NCI-H2227 (cell line): Measurements from ENCODE around the gene FAM151B.
A peak's percentile ranks its signal among the peaks of the same experiment; 100 is the strongest.
"Not testable (repeated sequence)": the region's sequence is repeated elsewhere in the genome, so short reads cannot be mapped to it uniquely, and the experiment has no call there.

Experiments used
- DNase-seq: peaks from one replicate; lab custom pipeline; 2025; ENCODE audit not compliant: unreplicated experiment; lab: John Stamatoyannopoulos, UW

The FAM151B gene

DNA sequence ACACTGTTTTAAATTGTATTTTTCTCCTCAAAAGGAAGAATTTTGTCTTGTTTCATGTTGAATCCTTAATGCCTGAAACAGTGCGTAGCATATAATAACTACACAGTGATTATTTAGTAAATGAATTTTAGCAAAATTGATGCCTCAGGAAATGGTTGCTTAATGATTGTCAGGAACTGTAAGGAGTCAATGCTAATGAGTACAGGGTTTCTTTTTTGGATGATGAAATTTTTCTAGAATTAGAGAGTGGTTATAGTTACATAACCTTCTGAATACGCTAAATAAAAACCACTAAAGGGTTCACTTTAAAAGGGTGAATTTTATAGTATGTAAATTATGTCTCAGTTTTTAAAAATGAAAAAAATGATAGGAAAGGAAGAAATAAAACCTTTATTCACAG, 14.9 kb downstream of the FAM151B start:
- DNase-seq: no peak

DNA sequence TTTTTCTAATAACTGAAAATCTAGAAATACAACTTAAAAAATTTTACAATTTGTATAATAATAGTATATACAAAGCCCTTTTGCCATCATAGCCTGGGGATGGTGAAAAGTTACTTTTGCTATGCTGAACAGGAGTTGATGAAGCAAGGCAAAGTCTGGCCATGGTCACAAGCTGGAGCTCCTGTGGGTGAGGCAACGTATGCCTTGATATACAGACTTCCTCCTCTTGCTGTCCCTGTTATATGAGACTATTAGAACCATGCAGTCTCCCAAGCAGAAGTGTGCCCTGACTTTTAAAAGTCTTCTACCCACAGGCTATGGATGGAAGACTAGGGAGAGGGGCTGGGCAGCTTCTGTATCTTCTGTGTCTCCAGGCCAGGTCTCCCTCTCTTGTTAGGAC, 15.7 kb downstream of the FAM151B start:
- no peak for DNase-seq

- no peak for DNase-seq
Measured at GRCh38 chr5:80504833-80505232, 16.9 kb downstream of the FAM151B start.

GRCh38 chr5:80507663-80508062, 19.8 kb downstream of the FAM151B start:
- no peak for DNase-seq

GRCh38 chr5:80508844-80509243, 20.9 kb downstream of the FAM151B start:
- DNase-seq: no peak

DNA sequence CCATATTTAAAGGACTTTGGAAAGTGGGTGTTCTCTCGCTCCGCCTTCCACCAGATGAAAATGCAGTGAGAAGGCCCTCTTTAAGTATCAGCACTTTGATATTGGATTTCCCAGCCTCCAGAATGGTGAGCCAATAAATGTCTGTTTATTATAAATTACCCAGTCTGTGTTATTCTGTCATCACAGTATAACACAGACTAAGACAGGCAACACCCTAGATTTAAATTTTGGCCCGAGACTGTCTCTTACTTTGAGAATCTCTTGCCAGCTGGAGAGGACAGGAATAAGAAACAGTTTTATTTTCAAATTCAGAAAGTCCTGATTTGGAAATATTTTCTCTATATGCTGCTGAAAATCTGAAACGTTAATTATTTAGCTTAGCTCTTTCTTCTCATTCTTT, 21.5 kb downstream of the FAM151B start:
- no peak for DNase-seq

GRCh38 chr5:80516826-80517225, 28.9 kb downstream of the FAM151B start:
- DNase-seq: no peak

DNA sequence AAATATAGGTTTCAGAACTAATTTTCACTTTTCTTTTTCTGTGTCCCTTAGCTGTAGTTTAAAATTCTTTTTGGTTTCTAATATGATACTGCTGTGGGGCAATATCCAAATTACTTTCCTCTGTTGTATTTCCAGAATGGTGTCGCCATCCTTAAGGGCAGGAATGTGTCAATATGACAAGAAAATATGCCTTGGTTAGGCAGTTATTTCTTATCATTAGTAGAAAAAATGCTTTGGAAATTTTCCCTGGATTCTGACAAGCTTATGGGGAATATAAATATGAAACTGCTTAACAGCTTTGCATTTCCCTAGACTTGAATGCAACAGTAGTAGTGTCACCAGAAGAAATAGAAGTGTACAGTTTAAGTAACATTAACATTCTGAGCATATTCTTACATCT, 52.8 kb downstream of the FAM151B start:
- no peak for DNase-seq

GRCh38 chr5:80541392-80541791, 53.5 kb downstream of the FAM151B start:
- no peak for DNase-seq

- DNase-seq: no peak
Measured at GRCh38 chr5:80554646-80555045, 66.7 kb downstream of the FAM151B start.

- DNase-seq: no peak
Measured at GRCh38 chr5:80555099-80555498, 67.2 kb downstream of the FAM151B start.

- no peak for DNase-seq
Measured at GRCh38 chr5:80559244-80559643, 71.3 kb downstream of the FAM151B start.

DNA sequence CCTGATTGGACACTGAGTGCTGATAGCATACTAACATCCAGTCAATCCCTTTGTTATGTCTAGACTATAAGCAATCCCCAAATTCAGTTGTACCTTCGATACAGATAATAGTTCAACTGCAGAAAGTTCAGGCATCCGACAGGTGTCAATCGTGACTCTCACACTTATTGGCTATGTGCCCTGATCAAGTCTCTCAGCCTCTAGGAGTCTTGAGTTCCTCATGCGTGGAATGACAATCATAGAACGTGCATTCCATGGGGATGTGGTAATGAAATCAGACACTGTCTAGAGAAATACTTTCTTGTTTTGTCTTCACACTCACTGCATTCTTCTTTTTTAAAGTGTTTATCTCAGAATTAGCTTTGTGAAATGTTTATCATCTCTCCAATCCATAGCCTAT, 77.4 kb downstream of the FAM151B start:
- no peak for DNase-seq

- DNase-seq: no peak
Measured at GRCh38 chr5:80566711-80567259, 78.9 kb downstream of the FAM151B start.

GRCh38 chr5:80568251-80568650, 80.4 kb downstream of the FAM151B start:
- no peak for DNase-seq

- DNase-seq: no peak
Measured at GRCh38 chr5:80569086-80569960, 81.4 kb downstream of the FAM151B start.

DNA sequence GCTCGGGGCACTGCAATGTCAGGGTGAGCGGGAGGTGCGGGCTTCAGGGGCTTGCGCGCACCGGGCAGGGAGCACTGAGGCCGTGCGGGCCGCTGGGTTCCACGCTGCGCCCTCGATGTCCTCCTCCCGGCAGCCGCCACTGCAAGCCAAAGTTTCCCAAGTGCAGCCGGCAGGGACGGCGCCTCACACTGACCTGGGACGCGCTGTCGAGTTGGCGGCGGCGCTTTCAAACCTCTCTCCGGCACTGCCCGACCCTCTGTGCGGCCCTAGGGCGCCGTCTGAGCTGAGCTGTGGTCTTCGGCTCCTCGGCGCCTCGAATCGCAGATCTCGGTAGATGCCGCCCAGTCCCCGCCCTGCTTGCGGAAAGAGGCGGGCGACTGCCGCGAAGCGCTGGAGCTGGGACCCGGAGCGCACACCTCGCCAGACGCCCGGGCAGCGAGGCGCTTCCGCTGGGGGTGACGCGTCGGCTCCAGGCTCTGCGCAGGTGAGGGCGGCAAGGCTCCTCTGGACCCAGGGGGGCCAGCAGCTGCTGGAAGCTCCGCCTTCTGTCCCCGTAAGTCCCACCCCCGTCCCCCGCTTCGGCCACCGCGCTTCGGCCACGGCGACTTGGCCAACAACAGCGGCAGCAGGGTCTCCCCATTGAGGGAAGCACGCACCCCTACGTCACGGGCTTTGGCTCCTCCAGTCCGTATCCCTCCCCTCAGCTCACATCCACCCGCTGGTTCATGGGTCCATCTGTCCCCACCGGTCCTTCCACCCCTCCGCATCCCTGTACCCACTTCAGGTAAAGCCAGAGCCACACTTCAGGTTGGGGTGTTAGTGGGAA, 82.3 kb downstream of the FAM151B start, which contains the start of gene ANKRD34B:
Gene ANKRD34B (minus strand): TSS at position 320 of the 826 bp plus-strand sequence. CDS start 10,261 bp downstream, outside the sequence.
- peak; percentile 41 for DNase-seq

DNA sequence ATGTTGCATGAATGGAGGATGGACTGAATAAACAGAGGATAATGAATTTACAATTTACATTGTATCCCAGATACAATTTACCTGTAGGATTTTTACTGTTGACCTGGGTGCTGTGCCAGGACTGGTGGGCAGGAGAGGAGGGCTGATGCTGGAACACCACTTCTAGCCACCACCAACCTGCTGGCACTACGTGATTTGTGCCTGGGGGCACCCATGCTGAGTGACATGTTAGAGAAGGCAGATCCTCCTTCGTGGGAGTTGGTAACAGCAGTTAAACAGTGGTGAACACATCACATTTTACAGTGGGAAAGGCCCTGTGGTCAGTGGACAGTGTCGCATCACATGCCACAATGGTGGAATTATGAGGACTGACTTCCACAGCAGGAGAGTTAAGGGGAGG, 85.2 kb downstream of the FAM151B start:
- no peak for DNase-seq

- no peak for DNase-seq
Measured at GRCh38 chr5:80576383-80576782, 88.5 kb downstream of the FAM151B start.

GRCh38 chr5:80577707-80578106, 89.8 kb downstream of the FAM151B start:
- no peak for DNase-seq

- DNase-seq: no peak
Measured at GRCh38 chr5:80579050-80579449, 91.2 kb downstream of the FAM151B start.

DNA sequence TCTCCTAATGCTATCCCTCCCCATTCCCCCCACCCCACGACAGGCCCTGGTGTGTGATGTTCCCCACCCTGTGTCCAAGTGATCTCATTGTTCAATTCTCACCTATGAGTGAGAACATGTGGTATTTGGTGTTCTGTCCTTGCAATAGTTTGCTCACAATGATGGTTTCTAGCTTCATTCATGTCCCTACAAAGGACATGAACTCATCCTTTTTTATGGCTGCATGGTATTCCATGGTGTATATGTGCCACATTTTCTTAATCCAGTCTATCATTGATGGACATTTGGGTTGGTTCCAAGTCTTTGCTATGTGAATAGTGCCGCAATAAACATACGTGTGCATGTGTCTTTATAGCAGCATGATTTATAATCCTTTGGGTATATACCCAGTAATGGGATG, 92.4 kb downstream of the FAM151B start:
- DNase-seq: not testable (repeated sequence)
